ENCODE results near the gene STX10. TPM values are rescaled to one million over a fixed set of nuclear protein-coding genes. Genes with fewer than 3 reads are reported as not detected.

Gene STX10
- total and polyA plus RNA-seq, 2 donors (not counting 3 experiments of a cell fraction or from before 2014, with no cell fraction given): 63.1 to 91.6 TPM

DNA sequence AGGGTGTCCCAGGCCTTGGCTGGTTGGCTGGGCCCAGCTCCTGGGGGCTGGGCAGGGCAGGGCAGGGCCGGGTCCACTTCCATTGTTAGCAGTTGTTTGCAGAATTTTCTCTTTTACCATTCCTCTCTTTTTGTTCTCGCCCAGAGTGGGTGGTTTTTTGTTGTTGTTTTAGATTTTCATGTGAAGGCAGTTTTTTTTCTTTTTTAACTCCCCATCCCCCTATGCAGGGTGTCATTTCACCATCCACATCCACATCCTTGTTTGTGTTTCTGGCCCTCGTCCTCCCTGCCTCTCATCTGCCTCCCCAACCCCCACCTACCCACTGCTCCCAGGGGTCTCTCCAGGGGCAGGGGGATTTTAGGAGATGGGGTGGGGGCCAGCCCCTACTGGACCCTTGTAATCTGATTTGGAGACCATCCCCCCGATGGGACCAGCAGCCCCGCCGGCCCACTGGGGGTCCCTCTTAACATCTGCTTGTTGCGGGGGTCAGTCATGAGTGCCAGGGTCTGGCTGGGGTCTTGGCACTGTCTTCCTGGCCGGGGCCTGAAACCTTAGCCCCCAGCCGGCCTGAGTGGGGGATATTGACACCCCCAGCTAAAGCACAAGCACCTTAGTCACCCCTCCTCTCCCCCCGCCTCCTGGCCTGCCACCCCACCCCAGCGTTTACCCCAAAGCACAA lies 10.4 kb downstream of the STX10 start:
- H3K4me2 ChIP-seq (ENCODE audit: insufficient read depth, low read length): no peak overlapping the region
- DNase-seq (ENCODE audit: low read depth, low spot score) (no peak), FAIRE-seq (no peak)
- H3K4me3 ChIP-seq (replicated peaks in 1 of 3; ENCODE audit: insufficient read depth in 1 of 3, low read depth in 1 of 3, low read length in 3 of 3): no peak overlapping the region
- H3K27me3 ChIP-seq (ENCODE audit: control insufficient read depth in 2 of 2, insufficient read depth in 2 of 2, low read length in 2 of 2): no peaks in the 10 kb centered on the region
- no peak overlapping the region for H3K9ac ChIP-seq (replicated peaks; ENCODE audit: extremely low read depth, insufficient read depth, low read length)
- no peak for TF ChIP-seq FOS (IDR thresholded peaks at IDR 0.05; ENCODE audit: borderline replicate concordance, insufficient read depth, low read length)
- no peak for TF ChIP-seq EZH2 (IDR thresholded peaks at IDR 0.05; ENCODE audit: borderline replicate concordance, low read depth, low read length, severe bottlenecking)
- TF ChIP-seq POLR2AphosphoS5 (IDR thresholded peaks at IDR 0.05; ENCODE audit: insufficient read depth, low read depth, low read length): no peak
- TF ChIP-seq JUN (IDR thresholded peaks at IDR 0.05; ENCODE audit: borderline replicate concordance, insufficient read depth, insufficient read length, low read depth): no peak
- TF ChIP-seq, protein P1, sequence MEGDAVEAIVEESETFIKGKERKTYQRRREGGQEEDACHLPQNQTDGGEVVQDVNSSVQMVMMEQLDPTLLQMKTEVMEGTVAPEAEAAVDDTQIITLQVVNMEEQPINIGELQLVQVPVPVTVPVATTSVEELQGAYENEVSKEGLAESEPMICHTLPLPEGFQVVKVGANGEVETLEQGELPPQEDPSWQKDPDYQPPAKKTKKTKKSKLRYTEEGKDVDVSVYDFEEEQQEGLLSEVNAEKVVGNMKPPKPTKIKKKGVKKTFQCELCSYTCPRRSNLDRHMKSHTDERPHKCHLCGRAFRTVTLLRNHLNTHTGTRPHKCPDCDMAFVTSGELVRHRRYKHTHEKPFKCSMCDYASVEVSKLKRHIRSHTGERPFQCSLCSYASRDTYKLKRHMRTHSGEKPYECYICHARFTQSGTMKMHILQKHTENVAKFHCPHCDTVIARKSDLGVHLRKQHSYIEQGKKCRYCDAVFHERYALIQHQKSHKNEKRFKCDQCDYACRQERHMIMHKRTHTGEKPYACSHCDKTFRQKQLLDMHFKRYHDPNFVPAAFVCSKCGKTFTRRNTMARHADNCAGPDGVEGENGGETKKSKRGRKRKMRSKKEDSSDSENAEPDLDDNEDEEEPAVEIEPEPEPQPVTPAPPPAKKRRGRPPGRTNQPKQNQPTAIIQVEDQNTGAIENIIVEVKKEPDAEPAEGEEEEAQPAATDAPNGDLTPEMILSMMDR (IDR thresholded peaks at IDR 0.05; ENCODE audit: extremely low read depth in 1 of 2, insufficient read depth in 1 of 2, low read depth in 1 of 2, low read length in 2 of 2): no peak
- no peak for TF ChIP-seq MYC (IDR thresholded peaks at IDR 0.05; ENCODE audit: low read depth, low read length)
- TF ChIP-seq MAX (IDR thresholded peaks at IDR 0.05; ENCODE audit: insufficient read depth, insufficient read length): no peak
- TF ChIP-seq POLR2A (IDR thresholded peaks at IDR 0.05; ENCODE audit: low read depth, low read length): no peak
- TF ChIP-seq GATA2 (IDR thresholded peaks at IDR 0.05; ENCODE audit: insufficient read depth, insufficient read length, low read depth, low read length): no peak
- no peak overlapping the region for H3K27ac ChIP-seq (ENCODE audit: insufficient read depth, low read depth, low read length)
- no peaks in the 10 kb centered on the region for H3K9me3 ChIP-seq (replicated peaks; ENCODE audit: control insufficient read depth, insufficient read depth, low read length)
- ChIA-PET CTCF (no interaction called here), POLR2A (no interaction called here)
- H3K79me2 ChIP-seq (ENCODE audit: control insufficient read depth, insufficient read depth, low read length): peaks cover under 1% of the 10 kb centered on the region
- H3K4me1 ChIP-seq (ENCODE audit: control insufficient read depth, extremely low read depth, insufficient read depth, low read length): no peaks in the 10 kb centered on the region
- no peak overlapping the region for H2AFZ ChIP-seq (ENCODE audit: low read depth, low read length)
- BruUV-seq (replicated peaks): no TSS peak
- H4K20me1 ChIP-seq (replicated peaks; ENCODE audit: control insufficient read depth, extremely low read depth, insufficient read depth, low read length): no peaks in the 10 kb centered on the region
- H3K9me1 ChIP-seq (replicated peaks; ENCODE audit: control insufficient read depth, extremely low read depth, insufficient read depth, low read length): no peaks in the 10 kb centered on the region
- peaks cover 16 to 41% of the 10 kb centered on the region in 2 experiments for H3K36me3 ChIP-seq (ENCODE audit: control insufficient read depth in 2 of 2, extremely low read depth in 1 of 2, insufficient read depth in 2 of 2, low read length in 2 of 2)
- dilution Hi-C loops (cut with MboI; ENCODE audit: extremely low pct_ligation_motif_present, low sequenced_read_pairs) (no loop called here), intact Hi-C loops (cut with micrococcal nuclease) (no loop called here)

Data from endothelial cell of umbilical vein (primary cell).